Measurements from ENCODE around the gene INTS2.
A peak's percentile ranks its signal among the peaks of the same experiment; 100 is the strongest.

Gene INTS2

DNA sequence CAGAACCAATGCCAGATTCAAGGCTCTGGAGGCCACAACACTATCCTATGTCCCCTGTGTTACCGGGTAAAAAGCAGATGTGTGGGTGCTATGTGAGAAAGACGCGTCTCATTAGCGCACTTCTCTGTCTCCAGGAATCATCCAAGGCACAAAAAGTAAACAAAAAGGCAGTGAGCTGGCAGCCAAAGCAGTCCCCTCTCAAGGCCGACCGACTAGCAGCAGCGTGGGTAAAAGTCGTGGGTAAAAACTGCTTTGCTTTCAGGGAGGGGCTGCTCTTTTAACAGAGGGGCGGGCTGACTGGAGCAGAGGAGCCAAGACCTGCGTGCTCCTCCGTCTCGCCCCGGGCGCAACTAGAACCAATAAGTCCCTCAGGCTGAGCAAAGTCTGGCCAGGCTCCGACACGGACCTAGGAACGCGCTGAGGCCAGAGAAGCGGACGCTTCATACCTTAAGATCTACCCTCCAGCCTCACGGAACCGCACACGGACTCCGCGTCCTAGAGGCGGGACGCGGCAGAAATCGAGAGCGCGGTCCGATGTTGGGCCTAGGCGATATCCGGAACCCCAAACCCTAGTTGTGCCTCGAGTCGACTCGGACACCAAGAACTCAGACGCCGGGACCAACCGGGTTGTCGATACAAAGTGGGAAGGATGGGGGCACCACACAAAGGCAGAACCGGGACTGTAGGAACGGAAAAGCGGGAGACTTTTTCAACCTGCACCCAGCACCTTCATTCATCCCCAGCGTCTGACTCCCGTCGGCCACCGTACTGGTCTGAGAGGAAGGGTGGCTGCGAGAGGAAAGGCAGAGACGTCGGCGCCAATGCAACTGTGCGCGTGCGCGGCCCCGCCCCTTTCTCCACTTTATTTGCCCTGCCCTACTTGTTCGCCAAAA, at the start of gene INTS2:
TSS of gene INTS2 (minus strand) at position 775 of the 893 bp plus-strand sequence. CDS start 1,338 bp downstream, outside the sequence.
- CTCF ChIA-PET: interaction anchor here (1.0 kb wide), 1 partner anchor 32 kb away, joined by 3 read pairs; no protein-coding TSS in a partner anchor
- DNase-seq (ENCODE audit: extremely low spot score): peak; percentile 96
- no peak for TF ChIP-seq CTCF (IDR thresholded peaks at IDR 0.05; ENCODE audit: control extremely low read depth, extremely low read depth, low read depth, missing control alignments)
- POLR2A ChIA-PET: no interaction called here

DNA sequence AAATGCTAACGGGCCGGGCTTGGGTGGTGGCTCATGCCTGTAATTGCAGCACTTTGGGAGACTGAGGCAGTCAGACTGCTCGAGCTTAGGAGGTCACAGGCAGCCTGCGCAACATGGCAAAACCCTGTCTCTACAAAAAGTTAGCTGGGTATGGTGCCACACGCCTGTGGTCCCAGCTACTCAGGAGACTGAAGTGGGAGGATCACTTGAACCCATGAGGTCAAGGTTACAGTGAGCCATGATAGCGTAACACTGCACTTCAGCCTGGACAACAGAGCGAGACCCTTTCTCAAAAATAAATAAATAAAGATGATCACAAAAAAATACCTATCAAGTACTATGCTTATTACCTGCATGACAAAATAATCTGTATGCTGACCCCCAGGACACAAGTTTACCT, 46.3 kb upstream of the INTS2 start:
- CTCF ChIA-PET: interaction anchor here (1.4 to 2.5 kb wide), 2 partner anchors 19 to 135 kb away, joined by 4 to 7 read pairs; no protein-coding TSS in a partner anchor
- no peak for TF ChIP-seq CTCF (IDR thresholded peaks at IDR 0.05; ENCODE audit: control extremely low read depth, extremely low read depth, low read depth, missing control alignments)
- POLR2A ChIA-PET: interaction anchor here (0.6 kb wide), 1 partner anchor 19 kb away, joined by 6 read pairs; no protein-coding TSS in a partner anchor
- no peak for DNase-seq (ENCODE audit: extremely low spot score)

GRCh38 chr17:61972311-61972710, 44.5 kb upstream of the INTS2 start:
- DNase-seq (ENCODE audit: extremely low spot score): no peak
- POLR2A ChIA-PET: no interaction called here
- CTCF ChIA-PET: interaction anchor here (0.7 to 1.1 kb wide), 2 partner anchors 8 to 12 kb away, joined by 3 to 6 read pairs; no protein-coding TSS in a partner anchor
- TF ChIP-seq CTCF (IDR thresholded peaks at IDR 0.05; ENCODE audit: control extremely low read depth, extremely low read depth, low read depth, missing control alignments): no peak

GRCh38 chr17:61970030-61970429, 42.2 kb upstream of the INTS2 start:
- ChIA-PET POLR2A (no interaction called here), CTCF (no interaction called here)
- DNase-seq (ENCODE audit: extremely low spot score): no peak
- no peak for TF ChIP-seq CTCF (IDR thresholded peaks at IDR 0.05; ENCODE audit: control extremely low read depth, extremely low read depth, low read depth, missing control alignments)

GRCh38 chr17:61968757-61969156, 41.0 kb upstream of the INTS2 start:
- CTCF ChIA-PET: no interaction called here
- no peak for DNase-seq (ENCODE audit: extremely low spot score)
- POLR2A ChIA-PET: no interaction called here
- no peak for TF ChIP-seq CTCF (IDR thresholded peaks at IDR 0.05; ENCODE audit: control extremely low read depth, extremely low read depth, low read depth, missing control alignments)

GRCh38 chr17:61967729-61968128, 39.9 kb upstream of the INTS2 start:
- TF ChIP-seq CTCF (IDR thresholded peaks at IDR 0.05; ENCODE audit: control extremely low read depth, extremely low read depth, low read depth, missing control alignments): no peak
- no peak for DNase-seq (ENCODE audit: extremely low spot score)
- CTCF ChIA-PET: no interaction called here
- POLR2A ChIA-PET: no interaction called here

All from GM10248 (cell line).